ENCODE measurements around the gene ETV3. TPM values are rescaled to one million over a fixed set of nuclear protein-coding genes. Genes with fewer than 3 reads are reported as not detected.

The ETV3 gene
- total RNA-seq, 1 donor from 2014 or later: 41.0 TPM

- Mint-ChIP-seq H3K4me3 (no peak overlapping the region), H3K36me3 (no peaks in the 10 kb centered on the region), H3K4me1 (ENCODE audit: unreplicated experiment) (peaks cover 12% of the 10 kb centered on the region), H3K27me3 (no peaks in the 10 kb centered on the region), H3K9me3 (no peaks in the 10 kb centered on the region), H3K27ac (no peak overlapping the region)
- DNase-seq (ENCODE audit: extremely low spot score, unreplicated experiment): no peak
- TF ChIP-seq, protein P1, sequence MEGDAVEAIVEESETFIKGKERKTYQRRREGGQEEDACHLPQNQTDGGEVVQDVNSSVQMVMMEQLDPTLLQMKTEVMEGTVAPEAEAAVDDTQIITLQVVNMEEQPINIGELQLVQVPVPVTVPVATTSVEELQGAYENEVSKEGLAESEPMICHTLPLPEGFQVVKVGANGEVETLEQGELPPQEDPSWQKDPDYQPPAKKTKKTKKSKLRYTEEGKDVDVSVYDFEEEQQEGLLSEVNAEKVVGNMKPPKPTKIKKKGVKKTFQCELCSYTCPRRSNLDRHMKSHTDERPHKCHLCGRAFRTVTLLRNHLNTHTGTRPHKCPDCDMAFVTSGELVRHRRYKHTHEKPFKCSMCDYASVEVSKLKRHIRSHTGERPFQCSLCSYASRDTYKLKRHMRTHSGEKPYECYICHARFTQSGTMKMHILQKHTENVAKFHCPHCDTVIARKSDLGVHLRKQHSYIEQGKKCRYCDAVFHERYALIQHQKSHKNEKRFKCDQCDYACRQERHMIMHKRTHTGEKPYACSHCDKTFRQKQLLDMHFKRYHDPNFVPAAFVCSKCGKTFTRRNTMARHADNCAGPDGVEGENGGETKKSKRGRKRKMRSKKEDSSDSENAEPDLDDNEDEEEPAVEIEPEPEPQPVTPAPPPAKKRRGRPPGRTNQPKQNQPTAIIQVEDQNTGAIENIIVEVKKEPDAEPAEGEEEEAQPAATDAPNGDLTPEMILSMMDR (conservative IDR thresholded peaks at IDR 0.05): no peak
These were observed 8.8 kb upstream of the ETV3 start for GRCh38 chr1:157147037-157147436.

DNA sequence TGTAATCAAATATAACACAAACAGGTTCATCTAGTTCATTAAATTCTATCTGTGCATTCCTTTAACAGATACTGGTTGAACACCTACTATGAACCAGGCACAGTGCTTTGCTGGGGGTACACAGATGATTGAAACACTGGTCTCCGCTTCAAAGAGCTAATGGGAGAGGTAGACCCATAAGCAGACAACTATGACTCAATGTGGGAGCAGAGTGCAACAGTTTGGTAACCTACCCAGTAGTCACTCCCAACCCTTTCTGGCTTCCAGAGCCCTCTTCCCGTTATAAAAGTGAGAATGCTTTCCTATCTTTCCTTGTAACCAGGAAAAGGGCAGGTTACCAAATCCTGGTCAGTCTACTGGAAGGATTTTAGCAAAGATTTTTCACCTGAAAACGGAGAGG, 8.0 kb upstream of the ETV3 start:
- H3K4me1 Mint-ChIP-seq (ENCODE audit: unreplicated experiment): peaks cover 6% of the 10 kb centered on the region
- no peak overlapping the region for H3K4me3 Mint-ChIP-seq
- no peaks in the 10 kb centered on the region for H3K36me3 Mint-ChIP-seq
- TF ChIP-seq, protein P1 (conservative IDR thresholded peaks at IDR 0.05): no peak
- no peak for DNase-seq (ENCODE audit: extremely low spot score, unreplicated experiment)
- H3K9me3 Mint-ChIP-seq: no peaks in the 10 kb centered on the region
- no peaks in the 10 kb centered on the region for H3K27me3 Mint-ChIP-seq
- no peak overlapping the region for H3K27ac Mint-ChIP-seq

GRCh38 chr1:157145076-157145475, 6.9 kb upstream of the ETV3 start:
- no peak overlapping the region for H3K27ac Mint-ChIP-seq
- no peaks in the 10 kb centered on the region for H3K36me3 Mint-ChIP-seq
- DNase-seq (ENCODE audit: extremely low spot score, unreplicated experiment): no peak
- H3K4me3 Mint-ChIP-seq: no peak overlapping the region
- no peaks in the 10 kb centered on the region for H3K27me3 Mint-ChIP-seq
- H3K9me3 Mint-ChIP-seq: no peaks in the 10 kb centered on the region
- TF ChIP-seq, protein P1 (conservative IDR thresholded peaks at IDR 0.05): no peak
- H3K4me1 Mint-ChIP-seq (ENCODE audit: unreplicated experiment): peaks cover 11% of the 10 kb centered on the region

DNA sequence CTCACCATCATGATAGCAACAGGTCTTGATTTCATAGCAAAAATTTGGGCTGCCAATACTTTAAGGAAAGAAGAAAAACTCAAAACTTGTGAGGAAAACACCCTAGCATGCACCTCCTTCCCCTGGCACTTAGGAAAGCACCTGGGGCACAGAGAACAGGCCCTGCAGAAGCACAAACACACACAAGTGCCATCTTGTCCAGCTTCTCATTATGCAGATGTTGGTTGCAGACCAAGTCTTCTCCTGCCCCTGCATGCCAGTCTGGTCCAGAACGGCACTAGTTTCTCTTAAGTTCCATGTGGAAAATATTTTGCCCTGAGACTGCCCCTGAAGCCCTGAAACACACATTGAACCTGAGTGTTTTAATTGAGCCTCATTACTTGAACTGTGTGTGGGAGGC, 6.3 kb upstream of the ETV3 start:
- Mint-ChIP-seq H3K27me3 (no peaks in the 10 kb centered on the region), H3K4me1 (ENCODE audit: unreplicated experiment) (peaks cover 14% of the 10 kb centered on the region), H3K36me3 (no peaks in the 10 kb centered on the region), H3K27ac (no peak overlapping the region), H3K9me3 (no peaks in the 10 kb centered on the region), H3K4me3 (no peak overlapping the region)
- no peak for DNase-seq (ENCODE audit: extremely low spot score, unreplicated experiment)
- TF ChIP-seq, protein P1 (conservative IDR thresholded peaks at IDR 0.05): no peak

DNA sequence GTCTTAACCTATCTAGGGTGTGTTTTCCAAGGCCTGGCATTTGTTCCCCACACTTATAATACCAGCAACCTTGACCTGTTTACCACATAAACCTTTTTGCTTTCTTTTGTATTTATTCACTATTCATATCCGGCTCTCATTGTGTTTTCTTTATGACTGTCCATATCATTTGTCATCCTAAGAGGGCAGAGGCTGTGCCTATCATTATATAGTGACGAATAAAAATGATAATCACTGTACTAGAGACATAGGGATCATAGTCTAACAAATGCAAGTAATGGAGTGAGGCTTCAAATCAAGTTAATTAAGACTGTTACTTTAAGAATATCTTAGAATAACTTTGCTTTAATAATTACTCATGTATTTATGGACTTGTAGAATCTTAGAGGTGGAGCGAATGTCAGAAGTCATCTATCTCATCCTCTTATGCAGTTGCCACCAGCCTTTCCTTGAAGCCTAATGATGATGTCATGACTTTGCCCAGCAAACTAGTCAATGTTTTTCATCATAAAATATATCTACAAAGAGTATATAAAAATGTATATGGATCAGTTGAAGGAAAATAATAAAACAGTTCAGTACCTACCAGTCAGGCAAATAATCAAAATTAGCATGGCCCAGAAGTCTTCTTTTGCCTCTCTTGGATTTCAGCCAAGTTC, 4.7 kb upstream of the ETV3 start:
- H3K27me3 Mint-ChIP-seq: no peaks in the 10 kb centered on the region
- DNase-seq (ENCODE audit: extremely low spot score, unreplicated experiment): no peak
- no peak overlapping the region for H3K27ac Mint-ChIP-seq
- TF ChIP-seq, protein P1 (conservative IDR thresholded peaks at IDR 0.05): no peak
- H3K9me3 Mint-ChIP-seq: no peaks in the 10 kb centered on the region
- H3K4me1 Mint-ChIP-seq (ENCODE audit: unreplicated experiment): peaks cover 14% of the 10 kb centered on the region
- no peak overlapping the region for H3K4me3 Mint-ChIP-seq
- no peaks in the 10 kb centered on the region for H3K36me3 Mint-ChIP-seq

All from type B pancreatic cell (in vitro differentiated cells).